Neural progenitor cell (in vitro differentiated cells): Measurements from ENCODE around the gene GRIK3.

ENCODE experiments used
- EZH2 ChIP-seq: fragments of 200-600 bp; sonication (generic); IDR thresholded peaks from 2 replicates; pipeline ENCODE4 v1.6.1; 2017; ENCODE audit warnings: antibody characterized with exemption, mild to moderate bottlenecking, moderate library complexity
- TF ChIP-seq, protein P1 (sequence below): fragments of 200-600 bp; sonication (generic); IDR thresholded peaks from 2 replicates; pipeline ENCODE4 v1.5.1; 2017; ENCODE audit warnings: antibody characterized with exemption, mild to moderate bottlenecking

DNA sequence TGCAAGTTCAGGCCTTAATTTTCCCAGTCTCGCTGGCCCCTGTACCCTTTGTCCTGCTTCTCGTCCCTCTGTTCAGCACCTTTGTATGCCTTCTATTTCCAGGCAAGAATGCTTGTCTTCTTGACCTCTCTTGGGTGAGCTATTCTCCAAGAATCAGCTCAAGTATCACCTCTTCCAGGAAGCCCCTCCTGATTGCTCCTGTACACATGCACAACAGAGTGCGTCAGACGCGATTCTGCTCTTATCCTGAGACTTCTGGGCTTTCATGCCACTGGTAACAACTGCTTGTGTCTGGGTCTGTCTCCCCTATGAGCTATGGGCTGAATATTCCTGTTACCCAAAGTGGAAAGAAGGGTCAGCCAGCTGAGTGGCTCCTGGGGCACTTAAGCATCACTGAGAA is 170.8 kb downstream of the GRIK3 start:
- TF ChIP-seq, protein P1, sequence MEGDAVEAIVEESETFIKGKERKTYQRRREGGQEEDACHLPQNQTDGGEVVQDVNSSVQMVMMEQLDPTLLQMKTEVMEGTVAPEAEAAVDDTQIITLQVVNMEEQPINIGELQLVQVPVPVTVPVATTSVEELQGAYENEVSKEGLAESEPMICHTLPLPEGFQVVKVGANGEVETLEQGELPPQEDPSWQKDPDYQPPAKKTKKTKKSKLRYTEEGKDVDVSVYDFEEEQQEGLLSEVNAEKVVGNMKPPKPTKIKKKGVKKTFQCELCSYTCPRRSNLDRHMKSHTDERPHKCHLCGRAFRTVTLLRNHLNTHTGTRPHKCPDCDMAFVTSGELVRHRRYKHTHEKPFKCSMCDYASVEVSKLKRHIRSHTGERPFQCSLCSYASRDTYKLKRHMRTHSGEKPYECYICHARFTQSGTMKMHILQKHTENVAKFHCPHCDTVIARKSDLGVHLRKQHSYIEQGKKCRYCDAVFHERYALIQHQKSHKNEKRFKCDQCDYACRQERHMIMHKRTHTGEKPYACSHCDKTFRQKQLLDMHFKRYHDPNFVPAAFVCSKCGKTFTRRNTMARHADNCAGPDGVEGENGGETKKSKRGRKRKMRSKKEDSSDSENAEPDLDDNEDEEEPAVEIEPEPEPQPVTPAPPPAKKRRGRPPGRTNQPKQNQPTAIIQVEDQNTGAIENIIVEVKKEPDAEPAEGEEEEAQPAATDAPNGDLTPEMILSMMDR, result no peak
- no peak for TF ChIP-seq EZH2
